Smooth muscle cell (in vitro differentiated cells): Measurements from ENCODE around the gene ICAM4. TPM values are rescaled to one million over a fixed set of nuclear protein-coding genes. Genes with fewer than 3 reads are reported as not detected.

Experiments used
- DNase-seq: peaks from one replicate; lab custom pipeline; 2025; ENCODE audit not compliant: unreplicated experiment; lab: John Stamatoyannopoulos, UW
- H2AFZ ChIP-seq: fragments of 200-600 bp; sonication (generic); 2 replicates; pipeline ENCODE4 v1.6.0; 2016; ENCODE audit warnings: antibody characterized with exemption, low read depth, mild to moderate bottlenecking
- H3F3A ChIP-seq: fragments of 200-600 bp; sonication (generic); 2 replicates; pipeline ENCODE4 v1.6.0; 2017; ENCODE audit warnings: antibody characterized with exemption, low read depth
- H3K27ac ChIP-seq: fragments of 200-600 bp; sonication (generic); 2 replicates; pipeline ENCODE4 v1.5.1; 2016; ENCODE audit warnings: low read depth, mild to moderate bottlenecking
- H3K27me3 ChIP-seq: fragments of 200-600 bp; sonication (generic); 2 replicates; pipeline ENCODE4 v1.6.1; 2016; ENCODE audit warnings: low read depth, mild to moderate bottlenecking
- H3K36me3 ChIP-seq: fragments of 200-600 bp; sonication (generic); 2 replicates; pipeline ENCODE4 v1.5.1; 2016; ENCODE audit warnings: low read depth
- H3K4me1 ChIP-seq: fragments of 200-600 bp; sonication (generic); 2 replicates; pipeline ENCODE4 v1.5.1; 2016; ENCODE audit warnings: low read depth
- H3K4me2 ChIP-seq: fragments of 200-600 bp; sonication (generic); 2 replicates; pipeline ENCODE4 v1.6.0; 2016; ENCODE audit warnings: mild to moderate bottlenecking
- H3K4me3 ChIP-seq: fragments of 200-600 bp; sonication (generic); 2 replicates; pipeline ENCODE4 v1.5.1; 2016; ENCODE audit warnings: mild to moderate bottlenecking
- H3K79me2 ChIP-seq: fragments of 200-600 bp; sonication (generic); 2 replicates; pipeline ENCODE4 v1.6.0; 2016; ENCODE audit warnings: low read depth, mild to moderate bottlenecking
- H3K9ac ChIP-seq: fragments of 200-600 bp; sonication (generic); 2 replicates; pipeline ENCODE4 v1.6.0; 2016; ENCODE audit warnings: low read depth
- H3K9me3 ChIP-seq: fragments of 200-600 bp; sonication (generic); replicated peaks from 2 replicates; pipeline ENCODE4 v1.5.1; 2016; ENCODE audit warnings: low read depth
- H4K20me1 ChIP-seq: fragments of 200-600 bp; sonication (generic); 2 replicates; pipeline ENCODE4 v1.6.0; 2016; ENCODE audit warnings: low read depth
- WGBS: methylation state at CpG from one replicate; pipeline ENCODE4 v1.1.7; 2016; ENCODE audit warnings: low lambda C conversion rate; 5-methylcytosine and 5-hydroxymethylcytosine counted together
- polyA plus RNA-seq: library from polyadenylated mRNA; unstranded; fragments of >200 nt; fragmentation: Nextera tagmentation; extraction: Ambion mirVana; gene quantifications from 2 replicates; pipeline ENCODE4 v1.2.1, GENCODE V29; 2016
- total RNA-seq: library from RNA; depleted of rRNA; stranded (reverse); fragments of >200 nt; gene quantifications from 2 replicates; pipeline ENCODE4 v1.2.3, GENCODE V29; 2014
- TF ChIP-seq, protein P1 (sequence below): fragments of 200-600 bp; sonication (generic); IDR thresholded peaks from 2 replicates; pipeline ENCODE4 v1.5.1; 2017; ENCODE audit warnings: borderline replicate concordance, mild to moderate bottlenecking, antibody characterized with exemption; ENCODE audit not compliant: insufficient read depth, poor library complexity, severe bottlenecking

The ICAM4 gene
- total and polyA plus RNA-seq, 2 experiments from 2014 or later: 1.9 to 3.4 TPM

DNA sequence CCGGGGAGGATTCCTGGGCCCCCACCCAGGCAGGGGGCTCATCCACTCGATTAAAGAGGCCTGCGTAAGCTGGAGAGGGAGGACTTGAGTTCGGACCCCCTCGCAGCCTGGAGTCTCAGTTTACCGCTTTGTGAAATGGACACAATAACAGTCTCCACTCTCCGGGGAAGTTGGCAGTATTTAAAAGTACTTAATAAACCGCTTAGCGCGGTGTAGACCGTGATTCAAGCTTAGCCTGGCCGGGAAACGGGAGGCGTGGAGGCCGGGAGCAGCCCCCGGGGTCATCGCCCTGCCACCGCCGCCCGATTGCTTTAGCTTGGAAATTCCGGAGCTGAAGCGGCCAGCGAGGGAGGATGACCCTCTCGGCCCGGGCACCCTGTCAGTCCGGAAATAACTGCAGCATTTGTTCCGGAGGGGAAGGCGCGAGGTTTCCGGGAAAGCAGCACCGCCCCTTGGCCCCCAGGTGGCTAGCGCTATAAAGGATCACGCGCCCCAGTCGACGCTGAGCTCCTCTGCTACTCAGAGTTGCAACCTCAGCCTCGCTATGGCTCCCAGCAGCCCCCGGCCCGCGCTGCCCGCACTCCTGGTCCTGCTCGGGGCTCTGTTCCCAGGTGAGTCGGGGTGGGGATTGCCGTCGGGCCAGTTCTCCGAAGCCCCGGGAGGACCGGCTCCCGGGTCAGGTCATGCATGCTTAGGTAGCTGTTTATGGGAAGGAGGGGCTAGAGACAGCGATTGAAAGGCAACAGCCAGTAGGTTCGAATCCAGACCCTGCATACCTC lies 15.9 kb upstream of the ICAM4 start, which contains the start of gene ICAM1:
TSS of gene ICAM1 (plus strand) at position 505 of the 779 bp plus-strand sequence. CDS start at position 545, 40 bp downstream.
- no peaks in the 10 kb centered on the region for H3K36me3 ChIP-seq
- no peaks in the 10 kb centered on the region for H3K4me1 ChIP-seq
- no peaks in the 10 kb centered on the region for H3K79me2 ChIP-seq
- H3K27ac ChIP-seq: no peak within 1 kb of the TSS
- H2AFZ ChIP-seq: peak within 1 kb of the TSS; percentile 88
- H4K20me1 ChIP-seq: no peaks in the 10 kb centered on the region
- no peaks in the 10 kb centered on the region for H3K9me3 ChIP-seq
- WGBS: 6% methylated on average over 51 of the region's 51 CpGs
- H3F3A ChIP-seq: no peaks in the 10 kb centered on the region
- peak within 1 kb of the TSS; percentile 83 for H3K4me2 ChIP-seq
- TF ChIP-seq, protein P1, sequence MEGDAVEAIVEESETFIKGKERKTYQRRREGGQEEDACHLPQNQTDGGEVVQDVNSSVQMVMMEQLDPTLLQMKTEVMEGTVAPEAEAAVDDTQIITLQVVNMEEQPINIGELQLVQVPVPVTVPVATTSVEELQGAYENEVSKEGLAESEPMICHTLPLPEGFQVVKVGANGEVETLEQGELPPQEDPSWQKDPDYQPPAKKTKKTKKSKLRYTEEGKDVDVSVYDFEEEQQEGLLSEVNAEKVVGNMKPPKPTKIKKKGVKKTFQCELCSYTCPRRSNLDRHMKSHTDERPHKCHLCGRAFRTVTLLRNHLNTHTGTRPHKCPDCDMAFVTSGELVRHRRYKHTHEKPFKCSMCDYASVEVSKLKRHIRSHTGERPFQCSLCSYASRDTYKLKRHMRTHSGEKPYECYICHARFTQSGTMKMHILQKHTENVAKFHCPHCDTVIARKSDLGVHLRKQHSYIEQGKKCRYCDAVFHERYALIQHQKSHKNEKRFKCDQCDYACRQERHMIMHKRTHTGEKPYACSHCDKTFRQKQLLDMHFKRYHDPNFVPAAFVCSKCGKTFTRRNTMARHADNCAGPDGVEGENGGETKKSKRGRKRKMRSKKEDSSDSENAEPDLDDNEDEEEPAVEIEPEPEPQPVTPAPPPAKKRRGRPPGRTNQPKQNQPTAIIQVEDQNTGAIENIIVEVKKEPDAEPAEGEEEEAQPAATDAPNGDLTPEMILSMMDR: no peak
- peaks cover 9% of the 10 kb centered on the region for H3K27me3 ChIP-seq
- H3K9ac ChIP-seq: peak within 1 kb of the TSS; percentile 19
- H3K4me3 ChIP-seq: peak within 1 kb of the TSS; percentile 45
- no peak for DNase-seq

DNA sequence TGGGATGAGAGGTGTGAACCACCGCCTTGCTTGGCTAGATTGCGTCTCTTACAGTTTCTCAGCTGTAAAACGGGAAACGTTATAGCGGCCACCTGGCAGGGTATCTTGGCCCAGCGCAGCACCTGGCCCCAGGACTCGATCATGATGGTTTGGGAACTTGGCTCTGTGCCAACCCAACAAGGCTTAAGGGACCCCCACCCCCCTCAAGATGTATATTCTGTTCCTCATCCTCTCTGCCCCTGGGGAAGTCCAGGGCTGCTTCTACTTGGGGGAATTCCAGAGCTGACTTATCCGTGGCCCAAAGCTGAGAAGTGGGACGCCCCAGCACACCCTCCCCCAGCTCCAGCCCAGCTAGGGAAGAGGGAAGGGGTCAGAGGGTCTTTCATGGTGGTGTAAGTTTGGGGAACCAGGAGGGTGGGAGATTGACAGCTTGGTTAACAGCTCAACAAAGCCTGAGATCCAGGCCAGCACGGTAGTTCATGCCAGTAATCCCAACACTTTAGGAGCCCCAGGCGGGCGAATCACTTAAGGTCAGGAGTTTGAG lies 15.1 kb upstream of the ICAM4 start:
- H3K4me3 ChIP-seq: peak overlapping the region; percentile 45
- H3K4me2 ChIP-seq: no peak overlapping the region
- H3K9ac ChIP-seq: no peak overlapping the region
- H3K4me1 ChIP-seq: no peaks in the 10 kb centered on the region
- 64% methylated on average over 12 of the region's 12 CpGs for WGBS
- no peaks in the 10 kb centered on the region for H3F3A ChIP-seq
- no peaks in the 10 kb centered on the region for H3K36me3 ChIP-seq
- H3K27ac ChIP-seq: no peak overlapping the region
- peaks cover 9% of the 10 kb centered on the region for H3K27me3 ChIP-seq
- no peaks in the 10 kb centered on the region for H3K79me2 ChIP-seq
- TF ChIP-seq, protein P1: no peak
- no peak overlapping the region for H2AFZ ChIP-seq
- H4K20me1 ChIP-seq: no peaks in the 10 kb centered on the region
- no peak for DNase-seq
- no peaks in the 10 kb centered on the region for H3K9me3 ChIP-seq

DNA sequence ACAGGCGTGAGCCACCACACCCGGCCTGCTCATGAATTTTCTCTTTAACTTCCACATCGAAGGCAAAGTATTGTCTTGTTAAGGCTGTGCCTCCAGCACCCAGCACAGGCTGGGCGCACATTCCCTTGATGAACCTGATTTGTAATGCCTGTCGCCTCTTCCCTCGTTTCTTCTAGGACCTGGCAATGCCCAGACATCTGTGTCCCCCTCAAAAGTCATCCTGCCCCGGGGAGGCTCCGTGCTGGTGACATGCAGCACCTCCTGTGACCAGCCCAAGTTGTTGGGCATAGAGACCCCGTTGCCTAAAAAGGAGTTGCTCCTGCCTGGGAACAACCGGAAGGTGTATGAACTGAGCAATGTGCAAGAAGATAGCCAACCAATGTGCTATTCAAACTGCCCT lies 12.2 kb upstream of the ICAM4 start:
- no peaks in the 10 kb centered on the region for H3K4me1 ChIP-seq
- no peaks in the 10 kb centered on the region for H3K9me3 ChIP-seq
- no peak overlapping the region for H2AFZ ChIP-seq
- DNase-seq: no peak
- no peak overlapping the region for H3K9ac ChIP-seq
- no peak overlapping the region for H3K27ac ChIP-seq
- H3K36me3 ChIP-seq: no peaks in the 10 kb centered on the region
- 92% methylated on average over 10 of the region's 10 CpGs for WGBS
- peaks cover 9% of the 10 kb centered on the region for H3K27me3 ChIP-seq
- H3K4me3 ChIP-seq: no peak overlapping the region
- no peak overlapping the region for H3K4me2 ChIP-seq
- H3F3A ChIP-seq: no peaks in the 10 kb centered on the region
- H3K79me2 ChIP-seq: no peaks in the 10 kb centered on the region
- TF ChIP-seq, protein P1: no peak
- no peaks in the 10 kb centered on the region for H4K20me1 ChIP-seq
